T-helper 1 cell treated with Interleukin-12 subunit alpha and Interleukin-12 subunit beta and Interleukin-4 antibody, amounts not matched to agents 30 μg/mL and 1 μg/mL, for 36 hours (primary cell): ENCODE results near the gene MTG2.

Source experiments
- H3K27ac Mint-ChIP-seq: one replicate; pipeline ENCODE4 v1.8.0; 2021; ENCODE audit warnings: mild to moderate bottlenecking, mixed read lengths
- H3K27me3 Mint-ChIP-seq: one replicate; pipeline ENCODE4 v1.8.0; 2021; ENCODE audit warnings: low read depth, mixed read lengths
- H3K36me3 Mint-ChIP-seq: one replicate; pipeline ENCODE4 v1.8.0; 2021; ENCODE audit warnings: low read depth, mixed read lengths
- H3K4me1 Mint-ChIP-seq: one replicate; pipeline ENCODE4 v1.8.0; 2021; ENCODE audit warnings: low read depth, mixed read lengths
- H3K4me3 Mint-ChIP-seq: one replicate; pipeline ENCODE4 v1.8.0; 2021; ENCODE audit warnings: mild to moderate bottlenecking, moderate library complexity, mixed read lengths
- H3K9me3 Mint-ChIP-seq: one replicate; pipeline ENCODE4 v1.8.0; 2021; ENCODE audit warnings: mixed read lengths

Gene MTG2

GRCh38 chr20:62209850-62210495, 27.1 kb downstream of the MTG2 start:
- no peaks in the 10 kb centered on the region for H3K36me3 Mint-ChIP-seq

GRCh38 chr20:62210496-62210855, 27.6 kb downstream of the MTG2 start:
- H3K9me3 Mint-ChIP-seq = no peaks in the 10 kb centered on the region
- H3K27ac Mint-ChIP-seq = no peak overlapping the region
- no peaks in the 10 kb centered on the region for H3K4me1 Mint-ChIP-seq
- H3K27me3 Mint-ChIP-seq = no peaks in the 10 kb centered on the region
- H3K4me3 Mint-ChIP-seq = no peak overlapping the region
- H3K36me3 Mint-ChIP-seq = no peaks in the 10 kb centered on the region

More at GRCh38 chr20:62209850-62210495, 27.1 kb downstream of the MTG2 start:
- no peak overlapping the region for H3K4me3 Mint-ChIP-seq
- no peaks in the 10 kb centered on the region for H3K27me3 Mint-ChIP-seq
- no peaks in the 10 kb centered on the region for H3K9me3 Mint-ChIP-seq
- no peaks in the 10 kb centered on the region for H3K4me1 Mint-ChIP-seq
- H3K27ac Mint-ChIP-seq = no peak overlapping the region

- no peak overlapping the region for H3K27ac Mint-ChIP-seq
- H3K4me1 Mint-ChIP-seq = no peaks in the 10 kb centered on the region
- no peaks in the 10 kb centered on the region for H3K27me3 Mint-ChIP-seq
- H3K4me3 Mint-ChIP-seq = no peak overlapping the region
- H3K9me3 Mint-ChIP-seq = no peaks in the 10 kb centered on the region
- H3K36me3 Mint-ChIP-seq = no peaks in the 10 kb centered on the region
Measured at GRCh38 chr20:62211216-62211615, 28.4 kb downstream of the MTG2 start.

- H3K9me3 Mint-ChIP-seq = no peaks in the 10 kb centered on the region
- H3K36me3 Mint-ChIP-seq = no peaks in the 10 kb centered on the region
- H3K27ac Mint-ChIP-seq = no peak overlapping the region
- H3K4me1 Mint-ChIP-seq = no peaks in the 10 kb centered on the region
- H3K27me3 Mint-ChIP-seq = no peaks in the 10 kb centered on the region
- H3K4me3 Mint-ChIP-seq = no peak overlapping the region
Measured at GRCh38 chr20:62211769-62212288, 29.0 kb downstream of the MTG2 start.

- no peaks in the 10 kb centered on the region for H3K27me3 Mint-ChIP-seq
Measured at GRCh38 chr20:62212299-62212698, 29.5 kb downstream of the MTG2 start.

GRCh38 chr20:62214067-62214466, 31.2 kb downstream of the MTG2 start:
- Mint-ChIP-seq H3K36me3 (no peaks in the 10 kb centered on the region), H3K27ac (no peak overlapping the region), H3K4me3 (no peak overlapping the region), H3K27me3 (peaks cover 9% of the 10 kb centered on the region), H3K9me3 (no peaks in the 10 kb centered on the region), H3K4me1 (no peaks in the 10 kb centered on the region)

More at GRCh38 chr20:62212299-62212698, 29.5 kb downstream of the MTG2 start:
- H3K4me1 Mint-ChIP-seq = no peaks in the 10 kb centered on the region
- no peaks in the 10 kb centered on the region for H3K36me3 Mint-ChIP-seq
- no peak overlapping the region for H3K4me3 Mint-ChIP-seq
- no peaks in the 10 kb centered on the region for H3K9me3 Mint-ChIP-seq
- no peak overlapping the region for H3K27ac Mint-ChIP-seq

GRCh38 chr20:62215020-62215990, 32.5 kb downstream of the MTG2 start:
- no peaks in the 10 kb centered on the region for H3K4me1 Mint-ChIP-seq
- H3K27ac Mint-ChIP-seq = no peak overlapping the region
- H3K36me3 Mint-ChIP-seq = no peaks in the 10 kb centered on the region
- H3K4me3 Mint-ChIP-seq = no peak overlapping the region
- H3K27me3 Mint-ChIP-seq = peaks cover 11% of the 10 kb centered on the region
- H3K9me3 Mint-ChIP-seq = no peaks in the 10 kb centered on the region

GRCh38 chr20:62215991-62216635, 33.3 kb downstream of the MTG2 start:
- peaks cover 18% of the 10 kb centered on the region for H3K27me3 Mint-ChIP-seq
- no peaks in the 10 kb centered on the region for H3K4me1 Mint-ChIP-seq
- H3K27ac Mint-ChIP-seq = no peak overlapping the region
- no peaks in the 10 kb centered on the region for H3K36me3 Mint-ChIP-seq
- H3K4me3 Mint-ChIP-seq = no peak overlapping the region
- no peaks in the 10 kb centered on the region for H3K9me3 Mint-ChIP-seq

GRCh38 chr20:62216636-62217566, 34.1 kb downstream of the MTG2 start:
- Mint-ChIP-seq H3K27ac (no peak overlapping the region), H3K36me3 (no peaks in the 10 kb centered on the region), H3K27me3 (peaks cover 19% of the 10 kb centered on the region), H3K4me3 (no peak overlapping the region), H3K9me3 (no peaks in the 10 kb centered on the region), H3K4me1 (no peaks in the 10 kb centered on the region)

- Mint-ChIP-seq H3K27me3 (peaks cover 19% of the 10 kb centered on the region), H3K36me3 (no peaks in the 10 kb centered on the region), H3K27ac (no peak overlapping the region), H3K4me3 (no peak overlapping the region), H3K9me3 (no peaks in the 10 kb centered on the region), H3K4me1 (no peaks in the 10 kb centered on the region)
Measured at GRCh38 chr20:62217913-62218773, 35.3 kb downstream of the MTG2 start.

- Mint-ChIP-seq H3K27me3 (peaks cover 19% of the 10 kb centered on the region), H3K4me3 (no peak overlapping the region), H3K36me3 (no peaks in the 10 kb centered on the region), H3K4me1 (no peaks in the 10 kb centered on the region), H3K27ac (no peak overlapping the region), H3K9me3 (no peaks in the 10 kb centered on the region)
Measured at GRCh38 chr20:62219101-62219991, 36.5 kb downstream of the MTG2 start.

- H3K4me3 Mint-ChIP-seq = no peak within 1 kb of the TSS
- H3K36me3 Mint-ChIP-seq = no peaks in the 10 kb centered on the region
- no peak within 1 kb of the TSS for H3K27ac Mint-ChIP-seq
- H3K4me1 Mint-ChIP-seq = no peaks in the 10 kb centered on the region
- H3K27me3 Mint-ChIP-seq = peaks cover 19% of the 10 kb centered on the region
- H3K9me3 Mint-ChIP-seq = no peaks in the 10 kb centered on the region
Measured at GRCh38 chr20:62219992-62220665, 37.3 kb downstream of the MTG2 start, which contains the start of gene HRH3. HRH3 (minus strand) TSS chr20:62220278; CDS start chr20:62219970, 308 bp downstream.
